Mucosa of gallbladder (tissue), 1 donor: ENCODE measurements around the gene KISS1R. TPM values are rescaled to one million over a fixed set of nuclear protein-coding genes. Genes with fewer than 3 reads are reported as not detected.

ENCODE experiments used
- DNase-seq: peaks from one replicate; pipeline ENCODE4 v3.0.0-alpha.2; 2020; ENCODE audit warnings: low spot score
- total RNA-seq: library from RNA; stranded (reverse); gene quantifications from one replicate; pipeline ENCODE4 v1.2.1, GENCODE V29; 2021
- donor health status: DM: no; HTN: no; CAD: no.

Gene KISS1R
- total RNA-seq, 1 donor from 2014 or later: 0.17 TPM

DNA sequence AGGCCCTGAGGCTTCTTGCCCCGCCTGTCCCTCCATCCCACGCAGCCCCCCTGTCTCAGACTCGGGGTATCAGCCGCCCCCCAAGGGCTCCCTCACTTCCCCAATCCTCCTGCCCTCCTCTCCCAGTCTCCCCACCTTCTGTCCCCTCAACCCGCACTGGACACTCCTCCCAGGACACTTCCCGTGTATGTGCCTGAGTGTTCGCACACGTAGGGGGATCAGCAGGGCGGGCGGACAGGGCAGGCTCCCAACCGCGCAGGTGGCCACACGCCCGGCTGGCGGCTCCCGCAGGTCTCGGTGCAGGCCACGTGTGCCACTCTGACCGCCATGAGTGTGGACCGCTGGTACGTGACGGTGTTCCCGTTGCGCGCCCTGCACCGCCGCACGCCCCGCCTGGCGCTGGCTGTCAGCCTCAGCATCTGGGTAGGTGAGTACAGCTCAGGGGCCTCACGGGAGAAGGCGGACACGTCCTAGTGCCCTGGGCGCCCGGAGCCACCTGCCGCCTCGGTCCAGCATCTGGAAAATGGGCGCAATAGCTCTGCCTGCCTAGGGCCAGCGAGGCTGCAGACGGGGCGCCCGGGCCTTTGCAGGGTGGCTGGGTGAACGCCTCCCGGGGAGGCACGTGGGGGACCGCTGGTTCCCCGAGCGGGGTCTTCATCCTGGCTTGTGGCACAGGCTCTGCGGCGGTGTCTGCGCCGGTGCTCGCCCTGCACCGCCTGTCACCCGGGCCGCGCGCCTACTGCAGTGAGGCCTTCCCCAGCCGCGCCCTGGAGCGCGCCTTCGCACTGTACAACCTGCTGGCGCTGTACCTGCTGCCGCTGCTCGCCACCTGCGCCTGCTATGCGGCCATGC lies 2.3 kb downstream of the KISS1R start:
- DNase-seq: no peak

DNA sequence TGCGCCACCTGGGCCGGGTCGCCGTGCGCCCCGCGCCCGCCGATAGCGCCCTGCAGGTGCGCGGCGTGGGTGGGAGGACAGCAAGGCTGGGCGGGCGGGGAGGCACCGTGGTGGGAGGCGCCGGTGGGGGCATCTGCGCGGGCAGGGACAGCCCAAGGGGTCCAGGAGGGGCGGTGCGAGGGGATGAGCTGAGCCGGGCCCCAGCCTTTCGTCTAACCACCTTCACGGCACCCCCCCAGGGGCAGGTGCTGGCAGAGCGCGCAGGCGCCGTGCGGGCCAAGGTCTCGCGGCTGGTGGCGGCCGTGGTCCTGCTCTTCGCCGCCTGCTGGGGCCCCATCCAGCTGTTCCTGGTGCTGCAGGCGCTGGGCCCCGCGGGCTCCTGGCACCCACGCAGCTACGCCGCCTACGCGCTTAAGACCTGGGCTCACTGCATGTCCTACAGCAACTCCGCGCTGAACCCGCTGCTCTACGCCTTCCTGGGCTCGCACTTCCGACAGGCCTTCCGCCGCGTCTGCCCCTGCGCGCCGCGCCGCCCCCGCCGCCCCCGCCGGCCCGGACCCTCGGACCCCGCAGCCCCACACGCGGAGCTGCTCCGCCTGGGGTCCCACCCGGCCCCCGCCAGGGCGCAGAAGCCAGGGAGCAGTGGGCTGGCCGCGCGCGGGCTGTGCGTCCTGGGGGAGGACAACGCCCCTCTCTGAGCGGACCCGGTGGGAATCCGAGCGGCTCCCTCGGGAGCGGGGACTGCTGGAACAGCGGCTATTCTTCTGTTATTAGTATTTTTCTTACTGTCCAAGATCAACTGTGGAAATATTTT lies 3.1 kb downstream of the KISS1R start:
- no peak for DNase-seq

DNA sequence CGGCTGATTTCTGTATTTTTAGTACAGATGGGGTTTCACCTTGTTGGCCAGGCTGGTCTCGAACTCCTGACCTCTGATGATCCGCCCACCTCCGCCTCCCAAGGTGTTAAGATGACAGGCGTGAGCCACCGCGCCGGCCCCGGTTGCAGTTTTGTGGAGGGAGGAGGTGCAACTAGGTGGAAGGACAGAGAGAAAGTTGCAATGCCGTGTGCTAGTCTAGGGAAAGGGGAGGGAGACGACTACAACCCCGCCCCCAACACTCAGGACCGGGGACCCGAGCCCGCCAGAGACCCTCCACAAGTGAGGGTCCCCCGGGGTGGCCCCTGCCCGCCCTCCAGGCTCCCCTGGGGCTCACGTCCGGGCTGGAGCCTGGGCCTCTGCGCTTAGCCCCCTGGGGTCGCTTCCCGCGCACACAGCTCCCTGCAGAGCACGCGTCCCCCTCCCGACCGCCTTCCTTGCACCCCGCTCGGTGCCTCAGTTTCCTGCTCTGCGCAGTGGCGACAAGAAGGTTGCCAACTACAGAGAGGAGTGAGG lies 7.5 kb downstream of the KISS1R start:
- DNase-seq: no peak

DNA sequence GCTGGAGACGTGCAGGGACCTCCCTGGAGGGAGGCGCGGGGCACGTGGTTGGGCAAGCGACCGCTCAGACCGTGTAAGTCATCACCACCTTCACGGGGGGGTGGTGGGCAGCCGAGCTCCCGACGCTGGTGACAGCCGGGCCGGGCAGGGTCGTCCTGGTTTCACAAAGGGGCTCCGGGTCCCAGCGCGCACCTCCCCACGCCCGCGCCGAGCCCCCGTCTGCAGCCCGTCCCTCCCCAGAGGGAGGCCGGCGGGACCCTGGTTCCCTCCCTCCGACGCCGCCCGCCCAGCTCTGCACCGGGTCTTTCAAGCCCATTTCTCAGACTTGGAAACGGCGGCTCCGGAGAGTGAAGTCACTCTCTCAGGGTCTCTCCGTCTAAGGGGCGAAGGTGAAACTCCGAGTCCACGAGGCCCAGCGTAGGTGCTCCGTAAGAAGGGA lies 8.0 kb downstream of the KISS1R start:
- DNase-seq: peak; percentile 46

DNA sequence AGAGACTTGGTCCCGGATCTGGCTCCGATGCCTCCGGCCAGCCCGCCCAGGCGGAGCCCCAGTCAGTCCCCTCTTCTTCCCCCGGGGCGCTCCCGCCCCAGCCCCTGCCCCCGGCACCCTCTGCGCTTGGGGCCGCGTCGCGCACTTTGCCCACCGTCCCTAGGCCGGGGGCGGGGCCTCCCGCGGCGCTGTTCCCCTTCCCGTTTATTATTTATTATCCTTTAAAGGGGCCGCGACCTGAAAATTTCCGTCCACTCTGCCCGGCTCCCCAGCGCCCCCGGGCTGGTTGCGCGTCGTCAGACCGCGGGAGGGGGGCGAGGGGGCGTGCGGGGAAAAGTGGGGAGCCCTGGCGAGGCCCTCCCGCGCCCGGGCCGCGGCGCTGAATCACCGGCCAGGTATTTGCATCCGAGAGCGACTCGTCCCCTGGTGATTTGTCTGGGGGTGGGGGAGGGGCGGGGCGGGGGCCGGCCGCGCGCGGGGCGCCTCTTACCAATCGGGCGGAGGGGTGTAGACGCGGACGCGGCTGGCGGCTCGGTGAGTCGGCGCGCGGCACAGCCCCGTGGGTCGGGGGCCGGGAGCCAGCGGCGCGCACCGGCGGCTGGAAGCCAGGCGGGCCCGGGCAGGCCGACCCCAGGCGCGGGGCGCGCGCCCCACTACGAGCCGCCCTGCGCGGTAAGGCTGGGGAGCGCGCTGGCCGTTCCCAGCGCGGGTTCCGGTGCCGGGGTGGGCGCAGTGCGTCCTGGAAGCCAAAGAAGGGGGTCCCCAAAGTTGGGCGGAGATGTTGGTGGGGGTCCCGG lies 8.6 kb downstream of the KISS1R start, which contains the start of gene ARID3A:
Gene ARID3A, plus strand, starts transcription at position 510 of the 797 bp plus-strand sequence. CDS start 3,494 bp downstream, outside the sequence.
- DNase-seq: peak; percentile 70

DNA sequence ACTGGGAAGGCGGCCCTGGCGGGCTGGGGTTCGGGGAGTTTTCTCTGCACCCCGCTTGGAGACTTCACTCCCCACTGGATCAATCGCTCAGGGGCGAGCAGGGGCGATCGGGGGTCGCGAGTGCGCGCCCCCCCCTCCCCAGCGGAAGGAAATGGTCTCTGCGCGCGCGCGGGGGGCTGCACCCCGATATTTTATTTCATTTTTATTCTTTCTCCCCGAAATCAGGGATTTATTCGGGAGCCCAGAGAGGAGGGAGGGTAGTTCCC lies 9.1 kb downstream of the KISS1R start:
- no peak for DNase-seq

DNA sequence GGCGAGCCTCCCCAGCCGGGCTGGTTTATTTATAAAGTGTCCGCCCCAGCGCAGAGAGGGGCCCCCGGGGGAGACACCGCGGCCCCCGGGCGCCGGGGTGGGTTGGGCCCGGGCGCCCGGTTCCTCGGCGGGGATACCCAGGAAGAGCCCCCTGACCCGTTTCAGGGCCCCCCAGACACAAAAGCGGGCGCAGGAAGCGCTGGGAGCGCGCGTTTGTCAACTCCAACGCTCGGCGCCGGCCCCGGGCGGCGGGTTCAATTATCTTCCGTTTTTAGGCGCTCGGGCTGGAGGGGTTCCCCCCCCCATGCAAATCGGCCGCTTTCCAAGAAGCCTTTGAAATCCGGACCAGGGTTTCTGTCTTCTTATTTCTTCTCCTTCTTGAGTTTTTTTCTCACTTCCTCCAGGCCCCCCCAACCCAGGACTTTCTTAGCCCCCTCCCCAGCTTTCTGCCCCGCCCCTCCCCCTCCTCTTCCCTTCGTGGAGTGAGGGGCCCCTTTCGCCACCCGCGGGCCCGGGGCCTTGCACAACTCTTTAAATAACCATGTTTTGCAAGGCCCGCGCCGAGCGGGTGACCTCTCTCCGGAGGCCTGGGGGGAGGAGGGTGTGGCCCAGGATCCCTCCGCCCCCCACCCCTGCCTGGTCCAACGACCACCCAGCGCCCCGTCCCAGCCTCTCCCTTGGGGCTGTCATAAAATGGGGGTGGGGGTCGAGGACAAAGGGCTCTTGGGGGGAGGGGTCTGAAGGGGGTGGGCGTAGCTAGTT lies 9.6 kb downstream of the KISS1R start:
- no peak for DNase-seq

DNA sequence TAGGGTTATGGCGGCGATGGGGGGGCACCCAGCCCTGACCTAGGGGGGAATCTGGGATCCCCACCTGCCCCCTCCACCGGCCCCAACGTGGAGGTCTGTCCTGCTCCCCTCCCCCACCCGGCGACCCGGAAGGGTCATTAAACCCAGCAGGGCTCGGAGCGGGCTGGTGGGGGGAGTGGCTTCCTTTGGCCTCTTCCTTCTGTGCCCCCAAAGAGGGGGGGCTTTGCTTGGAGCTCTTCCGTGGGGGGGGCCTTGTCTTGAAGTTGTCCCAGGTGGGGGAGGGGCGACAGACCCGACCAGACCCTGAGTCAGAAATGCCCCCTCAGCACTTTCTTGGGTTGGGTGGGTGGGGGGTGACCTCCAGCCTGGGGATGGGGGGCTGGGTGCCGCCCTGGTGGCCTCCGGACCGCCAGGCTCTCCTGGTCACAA lies 10.2 kb downstream of the KISS1R start:
- DNase-seq: no peak

DNA sequence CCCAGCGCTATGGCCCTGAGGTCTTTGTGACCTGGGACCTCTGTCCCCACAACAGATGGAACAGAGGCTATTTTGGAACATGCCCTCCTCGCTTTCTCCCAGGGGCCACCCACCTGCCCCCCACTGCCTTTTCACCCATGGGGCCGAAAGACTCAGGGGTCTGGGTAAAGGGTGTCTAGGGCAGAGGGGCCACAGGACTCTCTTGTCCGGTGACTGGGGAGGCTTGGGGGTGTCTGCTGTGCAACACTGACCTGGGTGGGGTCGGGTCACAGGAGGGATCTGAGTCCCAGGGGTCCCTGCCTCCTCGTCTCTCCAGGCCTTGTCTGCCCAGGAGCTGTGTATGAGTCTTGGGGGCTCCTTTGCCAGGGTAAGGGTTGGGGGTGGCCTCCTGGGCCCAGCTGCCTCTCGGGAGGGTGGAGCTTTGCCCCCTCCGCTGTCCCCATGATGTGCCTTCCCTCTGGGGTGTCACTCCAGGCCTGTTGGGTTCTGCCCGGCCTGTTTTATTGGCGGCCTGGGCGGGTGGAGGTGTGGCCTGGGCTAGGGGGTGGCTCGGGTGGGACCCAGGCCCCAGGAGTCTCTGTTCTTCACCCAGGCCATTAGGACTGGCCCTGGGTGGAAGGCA lies 10.8 kb downstream of the KISS1R start:
- no peak for DNase-seq

DNA sequence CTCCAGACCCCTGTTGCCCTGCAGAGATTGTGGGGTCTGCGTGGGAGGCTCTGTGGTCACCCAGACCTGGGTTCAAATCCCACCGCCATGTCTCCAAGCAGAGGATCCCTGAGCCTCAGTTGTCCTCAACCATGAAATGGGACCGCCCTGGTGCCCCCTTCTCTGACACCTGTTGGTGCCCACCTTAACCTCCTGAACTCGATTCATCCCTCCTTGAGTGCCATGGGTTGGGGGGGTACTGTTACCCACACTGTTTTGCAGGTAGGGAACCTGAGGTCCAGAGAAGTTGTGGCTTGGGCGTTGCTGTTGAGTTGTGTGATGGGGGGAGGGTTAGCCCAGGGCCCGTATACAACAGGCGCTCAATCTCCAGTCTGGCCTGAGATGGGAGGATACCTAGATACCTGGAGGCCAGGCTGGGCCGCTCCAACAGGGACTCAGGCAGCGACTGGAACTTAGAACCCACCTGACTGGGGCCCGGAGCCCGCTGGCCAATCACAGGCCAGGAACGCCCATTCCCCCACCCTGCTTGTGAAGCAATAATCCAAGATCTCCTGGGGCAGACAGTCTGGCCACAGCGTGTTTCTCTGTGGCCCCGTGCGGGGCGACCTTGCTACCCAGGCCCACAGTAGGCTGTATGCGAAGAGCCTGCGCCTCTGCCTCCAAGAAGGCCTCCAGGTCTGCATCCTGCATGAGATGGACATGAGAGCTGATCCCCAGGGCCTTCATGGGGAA lies 11.5 kb downstream of the KISS1R start:
- no peak for DNase-seq

DNA sequence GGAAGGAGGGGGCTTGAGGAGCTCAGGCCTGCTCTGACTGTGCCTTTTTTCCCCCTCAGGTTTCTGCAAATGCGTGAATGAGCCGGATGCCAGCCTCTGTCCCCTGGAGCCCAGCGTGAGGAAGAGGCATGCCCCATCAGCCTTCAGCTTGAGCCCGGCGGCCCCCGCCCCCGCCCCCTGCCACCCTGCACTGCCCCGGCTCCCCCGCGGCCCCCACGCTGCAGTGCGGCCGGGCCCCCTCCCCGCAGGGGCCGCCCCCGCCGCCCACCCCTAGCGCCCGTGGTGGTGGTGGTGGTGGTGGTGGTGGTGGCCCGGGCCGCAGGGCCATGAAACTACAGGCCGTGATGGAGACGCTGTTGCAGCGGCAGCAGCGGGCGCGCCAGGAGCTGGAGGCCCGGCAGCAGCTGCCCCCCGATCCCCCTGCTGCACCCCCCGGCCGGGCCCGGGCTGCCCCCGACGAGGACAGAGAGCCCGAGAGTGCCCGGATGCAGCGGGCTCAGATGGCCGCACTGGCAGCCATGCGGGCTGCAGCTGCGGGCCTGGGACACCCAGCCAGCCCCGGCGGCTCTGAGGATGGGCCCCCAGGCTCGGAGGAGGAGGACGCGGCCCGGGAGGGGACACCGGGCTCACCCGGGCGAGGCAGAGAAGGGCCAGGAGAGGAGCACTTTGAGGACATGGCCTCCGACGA lies 12.2 kb downstream of the KISS1R start:
- no peak for DNase-seq

DNA sequence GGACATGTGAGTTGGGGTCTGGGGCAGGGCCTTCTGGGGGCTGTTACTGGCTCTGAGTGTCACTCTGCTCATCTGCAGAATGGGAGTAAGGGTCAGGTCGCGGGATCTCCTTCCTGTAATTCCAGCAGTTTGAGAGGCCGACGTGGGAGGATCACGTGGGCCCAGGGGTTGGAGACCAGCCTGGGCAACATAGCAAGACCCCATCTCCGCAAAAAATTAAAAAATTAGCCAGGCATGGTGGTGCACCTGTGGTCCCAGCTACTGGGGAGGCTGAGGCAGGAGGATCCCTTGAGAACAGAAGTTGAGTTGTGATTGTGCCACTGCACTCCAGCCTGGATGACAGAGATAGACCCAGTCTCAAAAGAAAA lies 12.7 kb downstream of the KISS1R start:
- no peak for DNase-seq

DNA sequence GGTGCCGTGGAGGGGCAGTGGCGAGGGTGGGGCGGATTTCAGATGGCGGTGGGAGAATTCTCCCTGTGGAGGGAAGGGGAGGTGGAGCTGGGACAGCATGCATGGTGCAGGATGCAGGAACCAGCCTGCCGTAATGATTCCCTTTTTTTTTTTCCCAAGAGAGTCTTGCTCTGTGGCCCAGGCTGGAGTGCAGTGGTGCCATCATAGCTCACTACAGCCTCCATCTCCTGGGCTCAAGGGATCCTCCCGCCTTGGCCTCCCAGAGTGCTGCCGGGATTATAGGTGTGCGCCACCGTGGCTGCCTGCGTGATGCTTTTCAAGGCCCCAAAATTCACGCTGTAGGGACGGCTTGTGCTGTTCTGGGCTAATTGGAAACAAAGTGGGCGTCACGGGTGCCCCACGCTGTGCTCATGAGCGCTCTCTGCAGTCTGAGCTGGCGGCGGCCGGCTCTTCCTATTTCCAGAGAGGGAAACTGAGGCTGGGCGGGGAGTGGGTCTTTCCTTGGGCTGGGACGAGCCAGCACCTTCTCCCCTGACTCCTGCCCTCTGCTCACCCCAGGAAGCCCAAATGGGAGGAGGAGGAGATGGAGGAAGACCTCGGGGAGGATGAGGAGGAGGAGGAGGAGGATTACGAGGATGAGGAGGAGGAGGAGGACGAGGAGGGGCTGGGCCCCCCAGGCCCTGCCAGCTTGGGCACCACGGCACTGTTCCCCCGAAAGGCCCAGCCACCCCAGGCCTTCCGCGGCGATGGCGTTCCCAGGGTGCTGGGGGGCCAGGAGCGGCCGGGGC lies 14.9 kb downstream of the KISS1R start:
- no peak for DNase-seq

DNA sequence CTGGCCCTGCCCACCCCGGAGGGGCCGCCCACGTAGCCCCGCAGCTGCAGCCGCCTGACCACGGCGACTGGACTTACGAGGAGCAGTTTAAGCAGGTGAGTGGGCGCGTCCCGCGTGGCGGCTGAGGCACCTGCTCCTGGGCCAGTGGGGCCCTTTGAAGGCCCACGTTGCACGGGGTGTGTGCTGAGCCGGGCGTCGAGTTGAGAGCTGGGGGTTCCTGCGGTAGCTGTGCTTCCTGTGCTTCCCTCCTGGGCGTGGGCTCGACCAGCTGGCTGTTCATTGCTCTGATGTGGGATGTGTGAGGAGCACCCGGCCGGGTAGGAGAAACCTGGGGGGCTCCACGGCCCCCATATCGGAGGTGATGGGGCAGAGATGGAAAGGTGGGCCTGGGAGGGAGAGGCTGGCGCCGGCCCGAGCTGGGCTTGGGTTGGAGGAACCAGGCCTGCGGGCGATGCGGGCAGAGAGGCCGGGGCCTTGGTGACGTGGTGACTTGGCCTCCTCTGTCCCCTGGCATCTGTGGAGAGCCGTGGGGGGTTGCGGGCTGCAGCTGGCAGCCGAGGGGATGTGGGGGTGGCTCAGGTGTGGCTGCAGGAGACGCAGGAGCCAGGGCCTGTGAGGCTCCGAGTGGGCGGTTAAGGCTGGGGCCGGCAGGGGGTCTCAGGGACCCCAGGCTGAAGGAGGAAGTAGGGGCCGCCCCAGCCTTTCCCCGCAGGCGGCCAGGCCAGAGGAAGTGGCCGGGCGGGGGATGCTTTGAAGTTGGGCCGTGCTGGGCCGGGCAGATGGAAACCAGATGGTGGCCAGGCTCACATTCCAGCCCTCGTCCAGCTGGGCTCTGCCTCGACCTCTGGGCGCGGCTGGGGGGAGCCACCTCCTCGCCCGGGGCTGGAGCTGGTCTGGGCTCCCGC lies 15.8 kb downstream of the KISS1R start:
- peak; percentile 78 for DNase-seq

DNA sequence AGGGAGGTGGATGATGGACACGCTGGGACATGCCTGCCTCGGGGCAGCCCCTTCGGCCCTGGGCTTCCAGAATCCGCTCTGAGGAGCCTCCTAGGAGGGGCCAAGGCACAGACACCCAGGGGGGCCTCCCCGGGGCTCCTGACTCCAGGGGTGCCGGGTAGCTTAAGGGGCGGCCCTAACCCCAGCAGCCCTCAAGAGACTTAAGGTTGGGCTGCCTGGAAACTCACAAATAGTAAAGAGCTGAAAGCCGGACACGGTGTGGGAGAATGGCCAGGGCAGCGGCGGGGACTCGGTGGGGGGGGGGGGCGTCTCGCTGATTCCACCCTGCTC lies 16.4 kb downstream of the KISS1R start:
- no peak for DNase-seq

DNA sequence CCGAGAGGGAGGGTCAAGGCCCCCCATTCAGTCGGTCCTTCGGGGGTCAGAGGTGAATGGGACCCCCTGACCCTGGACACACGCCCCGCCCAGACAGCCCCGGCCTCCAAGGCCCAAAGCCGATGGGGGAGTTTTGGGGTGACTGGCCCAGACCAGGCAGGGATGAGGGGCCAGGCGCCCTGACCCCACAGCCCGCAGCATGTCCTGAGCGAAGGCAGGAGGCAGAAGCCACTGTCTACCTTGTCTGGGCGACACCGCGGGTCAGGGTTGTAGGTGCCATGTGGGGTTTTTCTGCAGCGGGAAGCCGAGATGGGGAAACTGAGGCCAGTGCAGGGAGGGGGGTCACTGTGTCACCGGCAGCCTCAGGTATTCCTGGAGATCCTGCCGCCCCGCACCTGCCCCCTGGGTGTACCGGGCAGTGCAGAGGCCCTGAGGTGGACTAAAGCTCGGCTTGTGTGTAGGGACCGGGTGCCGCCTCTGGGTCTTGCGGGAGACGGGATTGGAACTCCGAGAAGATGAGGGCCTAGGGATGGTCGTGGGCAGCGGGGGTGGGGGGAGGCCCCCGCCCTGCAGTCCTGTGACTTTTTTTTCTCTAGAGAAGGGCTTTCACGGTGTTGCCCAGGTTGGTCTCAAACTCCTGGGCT lies 17.2 kb downstream of the KISS1R start:
- DNase-seq: no peak

DNA sequence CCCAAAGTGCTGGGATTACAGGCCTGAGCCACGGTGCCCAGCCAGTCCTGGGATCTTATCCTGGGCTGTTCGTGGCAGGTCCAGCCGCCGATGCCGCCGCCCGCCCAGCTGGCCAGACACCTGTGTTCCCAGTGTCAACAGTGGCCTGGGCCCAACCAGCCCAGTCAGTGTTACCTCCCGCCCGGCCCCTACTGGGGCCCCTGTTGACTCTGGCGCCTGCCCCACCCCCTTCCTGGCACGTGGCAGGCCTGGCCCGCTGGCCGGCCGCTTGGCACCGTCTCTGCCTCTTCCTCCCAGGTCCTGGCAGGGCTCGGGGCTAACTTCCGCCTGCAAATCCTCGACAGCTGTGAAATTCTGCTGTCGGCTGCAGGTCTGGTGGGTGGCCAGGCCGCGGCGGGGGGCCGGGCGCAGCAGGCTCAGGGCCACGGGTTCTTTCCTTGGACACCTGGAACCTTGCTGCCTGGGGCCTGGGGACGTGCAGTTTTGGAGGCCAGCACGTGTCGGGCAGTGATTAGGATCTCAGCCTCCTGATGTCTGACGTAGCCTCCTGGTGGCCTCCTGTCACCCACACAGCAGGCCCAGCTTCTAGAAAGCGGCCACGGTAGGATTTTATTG lies 17.8 kb downstream of the KISS1R start:
- DNase-seq: peak; percentile 88
